SK-N-SH (cell line): ENCODE measurements around the gene RAVER2. TPM values are rescaled to one million over a fixed set of nuclear protein-coding genes. Genes with fewer than 3 reads are reported as not detected.

Experiments
- CTCF ChIA-PET: fragments of 300-600, 350-600 bp; formaldehyde crosslinking; extraction: SDS; loops from one replicate; lab custom pipeline; 2021; lab: Yijun Ruan, JAX
- POLR2A ChIA-PET: fragments of 350-600 bp; sonication (Branson Sonifier 250); formaldehyde crosslinking; extraction: SDS; loops from one replicate; lab custom pipeline; 2020; ENCODE audit warnings: antibody characterized with exemption, inconsistent platforms; lab: Yijun Ruan, JAX
- DNase-seq: peaks from one replicate; pipeline ENCODE4 v3.0.0; 2012
- H2AFZ ChIP-seq: fragments of 200-600 bp; sonication (generic); 2 replicates; pipeline ENCODE4 v1.8.1; 2016; ENCODE audit warnings: antibody characterized with exemption, mild to moderate bottlenecking, low read depth
- H3F3A ChIP-seq: fragments of 200-600 bp; sonication (generic); replicated peaks from 2 replicates; pipeline ENCODE3; 2016; ENCODE audit warnings: antibody characterized with exemption, mild to moderate bottlenecking; ENCODE audit not compliant: insufficient read depth
- H3K27ac ChIP-seq, 2 experiments: fragments of 200-500 bp in 1 of 2; fragments of 200-600 bp in 1 of 2; sonication (Bioruptor generic) in 1 of 2; sonication (generic), shearing (Covaris generic) in 1 of 2; 2 replicates each; pipeline versions ENCODE4 v1.5.1 to v1.6.1; 2014 to 2016; ENCODE audit warnings: low read depth in 2 of 2, inconsistent platforms in 1 of 2, low read length in 1 of 2, mild to moderate bottlenecking in 1 of 2, mixed read lengths in 1 of 2
- H3K27me3 ChIP-seq: fragments of 200-600 bp; sonication (generic), shearing (Covaris generic); 2 replicates; pipeline ENCODE4 v1.6.1; 2016; ENCODE audit warnings: mixed run types; ENCODE audit not compliant: insufficient read depth
- H3K36me3 ChIP-seq, 2 experiments: fragments of 200-500 bp in 1 of 2; fragments of 200-600 bp in 1 of 2; sonication (Bioruptor generic) in 1 of 2; sonication (generic) in 1 of 2; replicated peaks in 1 of 2; 2 replicates each; pipeline versions ENCODE3 to v1.5.1; 2014 to 2016; ENCODE audit warnings: low read length in 1 of 2, mild to moderate bottlenecking in 1 of 2; ENCODE audit not compliant: insufficient read depth in 2 of 2, control insufficient read depth in 1 of 2
- H3K4me1 ChIP-seq, 2 experiments: fragments of 200-500 bp in 1 of 2; fragments of 200-600 bp in 1 of 2; sonication (Bioruptor generic) in 1 of 2; sonication (generic), shearing (Covaris generic) in 1 of 2; 2 replicates each; pipeline versions ENCODE4 v1.5.1 to v1.6.1; 2014 to 2016; ENCODE audit warnings: low read depth in 1 of 2, low read length in 1 of 2, mixed run types in 1 of 2; ENCODE audit not compliant: insufficient read depth in 2 of 2, control insufficient read depth in 1 of 2
- H3K4me2 ChIP-seq: fragments of 200-600 bp; sonication (generic), shearing (Covaris generic); 2 replicates; pipeline ENCODE4 v1.6.1; 2017; ENCODE audit warnings: mixed run types
- H3K4me3 ChIP-seq, 2 experiments: fragments of 200-500 bp in 1 of 2; fragments of 200-600 bp in 1 of 2; sonication (Bioruptor generic) in 1 of 2; sonication (generic), shearing (Covaris generic) in 1 of 2; 2 replicates each; pipeline versions ENCODE4 v1.5.1 to v1.8.1; 2014 to 2016; ENCODE audit warnings: low read depth in 2 of 2, inconsistent platforms in 1 of 2, low read length in 1 of 2, mild to moderate bottlenecking in 1 of 2, mixed read lengths in 1 of 2, moderate library complexity in 1 of 2
- H3K79me2 ChIP-seq: fragments of 200-600 bp; sonication (generic); 2 replicates; pipeline ENCODE4 v1.8.1; 2017; ENCODE audit warnings: mild to moderate bottlenecking; ENCODE audit not compliant: insufficient read depth
- H3K9ac ChIP-seq: fragments of 200-600 bp; sonication (generic); 2 replicates; pipeline ENCODE4 v1.6.1; 2017; ENCODE audit warnings: mixed run types
- H3K9me2 ChIP-seq: fragments of 200-600 bp; sonication (generic); 2 replicates; pipeline ENCODE4 v1.6.1; 2017; ENCODE audit warnings: mixed run types
- H3K9me3 ChIP-seq: fragments of 200-600 bp; sonication (generic); 2 replicates; pipeline ENCODE4 v1.6.1; 2017; ENCODE audit warnings: mixed run types, mild to moderate bottlenecking, moderate library complexity
- H4K20me1 ChIP-seq: fragments of 200-600 bp; sonication (generic); 2 replicates; pipeline ENCODE4 v1.6.1; 2017; ENCODE audit warnings: mild to moderate bottlenecking, mixed run types; ENCODE audit not compliant: insufficient read depth
- CTCF ChIP-seq: fragments of 200-600 bp; sonication (generic); IDR thresholded peaks from 2 replicates; pipeline ENCODE4 v1.6.1; 2017; ENCODE audit warnings: antibody characterized with exemption, mild to moderate bottlenecking, moderate library complexity
- ELF1 ChIP-seq: IDR thresholded peaks from 2 replicates; pipeline ENCODE4 v1.4.0; 2012
- EZH2phosphoT487 ChIP-seq: fragments of 200-600 bp; sonication (generic); IDR thresholded peaks from 2 replicates; pipeline ENCODE4 v1.6.1; 2017; ENCODE audit warnings: low read depth, mixed run types, mild to moderate bottlenecking, antibody characterized with exemption, moderate library complexity, borderline replicate concordance
- GABPA ChIP-seq: IDR thresholded peaks from 2 replicates; pipeline ENCODE4 v1.4.0; 2012; ENCODE audit warnings: low read depth, mild to moderate bottlenecking
- IRF3 ChIP-seq: fragments of 150-350 bp; IDR thresholded peaks from 2 replicates; pipeline ENCODE4 v1.6.1; 2016; ENCODE audit warnings: mild to moderate bottlenecking, low read depth, low read length
- JUND ChIP-seq: IDR thresholded peaks from 2 replicates; pipeline ENCODE4 v1.4.0; 2012
- MXI1 ChIP-seq: IDR thresholded peaks from 2 replicates; pipeline ENCODE4 v1.6.1; 2012; ENCODE audit warnings: mild to moderate bottlenecking, low read depth, low read length, improper control_type of control experiment
- NFIC ChIP-seq: IDR thresholded peaks from 2 replicates; pipeline ENCODE4 v1.4.0; 2012; ENCODE audit warnings: borderline replicate concordance
- POLR2AphosphoS5 ChIP-seq: IDR thresholded peaks from 2 replicates; pipeline ENCODE4 v1.6.1; 2012; ENCODE audit warnings: low read depth, low read length
- REST ChIP-seq: IDR thresholded peaks from 2 replicates; pipeline ENCODE4 v1.6.1; 2012; ENCODE audit warnings: mild to moderate bottlenecking, low read depth, low read length, moderate library complexity
- RXRA ChIP-seq: IDR thresholded peaks from 2 replicates; pipeline ENCODE4 v1.4.0; 2012; ENCODE audit warnings: low read depth, mild to moderate bottlenecking, borderline replicate concordance
- WGBS: methylation state at CpG from one replicate; pipeline ENCODE4 v1.1.6; 2017; ENCODE audit warnings: low lambda C conversion rate; 5-methylcytosine and 5-hydroxymethylcytosine counted together
- polyA plus RNA-seq, 3 experiments: library from polyadenylated mRNA; depleted of rRNA; stranded (reverse); fragments of >200 nt; gene quantifications; 2 replicates each; pipeline ENCODE4 v1.2.3, GENCODE V29; 2012

RAVER2 gene
- polyA plus RNA-seq, 1 of the 3 experiments (the other 2 are of a cell fraction) = 7.3 TPM

- H3K9ac ChIP-seq = peak overlapping the region; percentile 77
- H3K79me2 ChIP-seq = 0 out of 2 replicates have a peak, but pooled peaks cover 11% of the 10 kb centered on the region
- H3K9me2 ChIP-seq = no peaks in the 10 kb centered on the region
- no peaks in the 10 kb centered on the region for H3K27me3 ChIP-seq
- H4K20me1 ChIP-seq = no peaks in the 10 kb centered on the region
- H3K27ac ChIP-seq = peak overlapping the region; percentile 38 to 87
- peak; percentile 47 for DNase-seq
- H3K4me3 ChIP-seq = peak overlapping the region; percentile 80 to 97
- under 1% methylated on average over 28 of the region's 67 CpGs for WGBS
- H3K4me1 ChIP-seq = peaks cover 0 to 15% of the 10 kb centered on the region in 2 experiments; a peak in 2 of 4 replicates
- CTCF ChIA-PET = interaction anchor here (0.6 to 2.4 kb wide), 14 partner anchors 17 to 477 kb away, joined by 3 to 8 read pairs (median 3); no protein-coding TSS in a partner anchor
- peak overlapping the region; percentile 95 for H2AFZ ChIP-seq
- no peaks in the 10 kb centered on the region for H3K36me3 ChIP-seq
- TF ChIP-seq IRF3 = no peak
- TF ChIP-seq JUND = no peak
- no peak for TF ChIP-seq POLR2AphosphoS5
- TF ChIP-seq RXRA = no peak
- no peak for TF ChIP-seq REST
- no peak for TF ChIP-seq ELF1
- TF ChIP-seq NFIC = no peak
- TF ChIP-seq MXI1 = no peak
- no peak for TF ChIP-seq EZH2phosphoT487
- no peak for TF ChIP-seq GABPA
- TF ChIP-seq CTCF = no peak
- H3K9me3 ChIP-seq = no peaks in the 10 kb centered on the region
- peak overlapping the region; percentile 99 for H3K4me2 ChIP-seq
- H3F3A ChIP-seq = no peaks in the 10 kb centered on the region
- POLR2A ChIA-PET = no interaction called here
These were observed 508 bp downstream of the RAVER2 start for GRCh38 chr1:64745181-64745985.
